Pancreas (tissue), 10 donors: ENCODE results near the gene BHLHE23. TPM values are rescaled to one million over a fixed set of nuclear protein-coding genes. Genes with fewer than 3 reads are reported as not detected.
A peak's percentile ranks its signal among the peaks of the same experiment; 100 is the strongest.

Experiments
- ATAC-seq, 4 donors: fragments of 200-7000 bp; cut with Tn5 transposase; one replicate each; pipeline versions ENCODE4 v1.8.0 to v1.9.1; 2020; ENCODE audit warnings: mild to moderate bottlenecking in 4 of 4, moderate library complexity in 4 of 4
- DNase-seq, 6 donors: peaks; one replicate each; pipeline ENCODE4 v3.0.0-alpha.2; 2020
- FAIRE-seq: peaks from 2 replicates; lab custom pipeline; 2012; peaks lifted over from hg19 to GRCh38; lab: Jason Lieb, UNC
- H3K27ac ChIP-seq, 4 donors: fragments of 200-600 bp; sonication (generic); 1 replicate in 3 of 4; 2 replicates in 1 of 4; pipeline versions ENCODE4 v1.5.0 to v1.8.0; 2020
- H3K27me3 ChIP-seq, 4 donors: fragments of 200-600 bp; one replicate each; pipeline ENCODE4 v1.8.0; 2021
- H3K36me3 ChIP-seq, 3 donors: fragments of 200-600 bp; sonication (generic) in 1 of 3; one replicate each; pipeline versions ENCODE4 v1.5.0 to v1.8.0; 2020 to 2021
- H3K4me1 ChIP-seq, 3 donors: fragments of 200-600 bp; one replicate each; pipeline ENCODE4 v1.8.0; 2021
- H3K4me3 ChIP-seq, 4 donors: fragments of 200-600 bp; sonication (generic) in 2 of 4; one replicate each; pipeline versions ENCODE4 v1.5.0 to v1.8.0; 2020 to 2021
- H3K9me3 ChIP-seq, 4 donors: fragments of 200-600 bp; one replicate each; pipeline ENCODE4 v1.8.0; 2021
- WGBS, 2 donors: extraction: QIAGEN DNeasy Blood & Tissue Kit; methylation state at CpG; one replicate each; pipeline ENCODE4 v1.1.7; 2013; 5-methylcytosine and 5-hydroxymethylcytosine counted together
- intact Hi-C, 3 donors: fragments of 100-400 bp; cut with DNase I; formaldehyde crosslinking; loops; one replicate each; pipeline versions ENCODE4 v1.11.1 to v1.14.2; 2022
- polyA plus RNA-seq, 2 donors: library from polyadenylated mRNA; stranded (reverse); fragments of 200-250 nt; gene quantifications; one replicate each; pipeline ENCODE4 v1.2.3, GENCODE V29; 2013
- total RNA-seq, 6 donors: library from RNA; stranded (reverse); fragmentation: NEBNext Ultra II Directional in 4 of 6; extraction: Animal tissue kit (Norgen Biotek cat#: 25700) in 4 of 6; gene quantifications; one replicate each; pipeline versions ENCODE4 v1.2.1 to v1.2.4, GENCODE V29; 2021 to 2023
- TF ChIP-seq, protein P1 (sequence below), 4 donors: fragments of 200-600 bp; sonication (generic) in 3 of 4; IDR thresholded peaks; one replicate each; pipeline versions ENCODE4 v1.5.0 to v1.8.0; 2021; ENCODE audit warnings: antibody characterized with exemption in 4 of 4
- donor health status: healthy with polysubstance abuse.
- donor health status: DM: no; HTN: no; CAD: no; lungs with moderate emphysema.
- donor health status: DM: no; HTN: no; CAD: no.
- donor health status: control.
- donor health status: control.
- donor health status: Bipolar disorder and iron deficiency.
- donor health status: DM: yes; HTN: yes; CAD: no.
- donor health status: DM: no; HTN: no; CAD: no.
- donor health status: DM: no; HTN: no; CAD: no.
- donor health status: DM: yes; HTN: yes; CAD: no.

BHLHE23 gene
- total and polyA plus RNA-seq, 8 donors: not detected

GRCh38 chr20:63050406-63050805, 43.6 kb upstream of the BHLHE23 start:
- TF ChIP-seq, protein P1, sequence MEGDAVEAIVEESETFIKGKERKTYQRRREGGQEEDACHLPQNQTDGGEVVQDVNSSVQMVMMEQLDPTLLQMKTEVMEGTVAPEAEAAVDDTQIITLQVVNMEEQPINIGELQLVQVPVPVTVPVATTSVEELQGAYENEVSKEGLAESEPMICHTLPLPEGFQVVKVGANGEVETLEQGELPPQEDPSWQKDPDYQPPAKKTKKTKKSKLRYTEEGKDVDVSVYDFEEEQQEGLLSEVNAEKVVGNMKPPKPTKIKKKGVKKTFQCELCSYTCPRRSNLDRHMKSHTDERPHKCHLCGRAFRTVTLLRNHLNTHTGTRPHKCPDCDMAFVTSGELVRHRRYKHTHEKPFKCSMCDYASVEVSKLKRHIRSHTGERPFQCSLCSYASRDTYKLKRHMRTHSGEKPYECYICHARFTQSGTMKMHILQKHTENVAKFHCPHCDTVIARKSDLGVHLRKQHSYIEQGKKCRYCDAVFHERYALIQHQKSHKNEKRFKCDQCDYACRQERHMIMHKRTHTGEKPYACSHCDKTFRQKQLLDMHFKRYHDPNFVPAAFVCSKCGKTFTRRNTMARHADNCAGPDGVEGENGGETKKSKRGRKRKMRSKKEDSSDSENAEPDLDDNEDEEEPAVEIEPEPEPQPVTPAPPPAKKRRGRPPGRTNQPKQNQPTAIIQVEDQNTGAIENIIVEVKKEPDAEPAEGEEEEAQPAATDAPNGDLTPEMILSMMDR (IDR thresholded peaks at IDR 0.05): no peak
- FAIRE-seq (no peak), ATAC-seq (no peak), DNase-seq (peak in 2 of 6 donors; percentile 26 to 42)
- Histone ChIP-seq H3K27me3 (no peaks in the 10 kb centered on the region), H3K4me3 (no peak overlapping the region), H3K27ac (no peak overlapping the region), H3K4me1 (no peaks in the 10 kb centered on the region), H3K9me3 (no peaks in the 10 kb centered on the region), H3K36me3 (no peaks in the 10 kb centered on the region)
- intact Hi-C loops: loop anchor here in 1 of 3 donors (5.0 kb wide), 1 partner anchor 127 kb away; no protein-coding TSS in a partner anchor
- 71 to 76% methylated on average over 13 of the region's 13 CpGs for WGBS, 2 donors

- no peak for FAIRE-seq
- no peak overlapping the region for H3K4me3 ChIP-seq
- 73 to 77% methylated on average over 19 of the region's 19 CpGs for WGBS, 2 donors
- TF ChIP-seq, protein P1 (IDR thresholded peaks at IDR 0.05): no peak
- intact Hi-C loops: loop anchor here in 1 of 3 donors (5.0 kb wide), 1 partner anchor 128 kb away; no protein-coding TSS in a partner anchor
- H3K9me3 ChIP-seq: no peaks in the 10 kb centered on the region
- H3K36me3 ChIP-seq: no peaks in the 10 kb centered on the region
- no peak for ATAC-seq
- H3K27ac ChIP-seq: no peak overlapping the region
- no peaks in the 10 kb centered on the region for H3K27me3 ChIP-seq
- peak in 1 of 6 donors; percentile 50 for DNase-seq
- H3K4me1 ChIP-seq: no peaks in the 10 kb centered on the region
Measured at GRCh38 chr20:63049561-63050221, 42.9 kb upstream of the BHLHE23 start.

DNA sequence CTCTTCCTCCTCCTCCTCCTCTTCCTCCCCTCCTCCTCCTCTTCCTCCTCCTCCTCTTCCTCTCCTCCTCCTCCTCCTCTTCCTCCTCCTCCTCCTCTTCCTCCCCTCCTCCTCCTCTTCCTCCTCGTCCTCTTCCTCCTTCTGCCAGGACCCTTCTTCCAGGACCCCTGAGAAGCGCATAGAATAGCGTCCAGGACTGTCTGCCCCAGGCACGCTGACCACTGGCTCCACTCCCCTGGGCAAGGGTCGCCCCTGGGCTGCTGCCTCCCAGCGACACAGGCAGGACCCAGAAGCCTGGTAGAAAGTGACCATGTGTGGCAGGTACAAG, 42.4 kb upstream of the BHLHE23 start:
- FAIRE-seq: no peak
- Histone ChIP-seq H3K9me3 (no peaks in the 10 kb centered on the region), H3K4me3 (no peak overlapping the region), H3K36me3 (no peaks in the 10 kb centered on the region), H3K27me3 (no peaks in the 10 kb centered on the region), H3K4me1 (no peaks in the 10 kb centered on the region), H3K27ac (no peak overlapping the region)
- 76 to 86% methylated on average over 6 of the region's 6 CpGs for WGBS, 2 donors
- TF ChIP-seq, protein P1 (IDR thresholded peaks at IDR 0.05): no peak
- ATAC-seq: no peak
- intact Hi-C loops: no loop called here
- no peak for DNase-seq

DNA sequence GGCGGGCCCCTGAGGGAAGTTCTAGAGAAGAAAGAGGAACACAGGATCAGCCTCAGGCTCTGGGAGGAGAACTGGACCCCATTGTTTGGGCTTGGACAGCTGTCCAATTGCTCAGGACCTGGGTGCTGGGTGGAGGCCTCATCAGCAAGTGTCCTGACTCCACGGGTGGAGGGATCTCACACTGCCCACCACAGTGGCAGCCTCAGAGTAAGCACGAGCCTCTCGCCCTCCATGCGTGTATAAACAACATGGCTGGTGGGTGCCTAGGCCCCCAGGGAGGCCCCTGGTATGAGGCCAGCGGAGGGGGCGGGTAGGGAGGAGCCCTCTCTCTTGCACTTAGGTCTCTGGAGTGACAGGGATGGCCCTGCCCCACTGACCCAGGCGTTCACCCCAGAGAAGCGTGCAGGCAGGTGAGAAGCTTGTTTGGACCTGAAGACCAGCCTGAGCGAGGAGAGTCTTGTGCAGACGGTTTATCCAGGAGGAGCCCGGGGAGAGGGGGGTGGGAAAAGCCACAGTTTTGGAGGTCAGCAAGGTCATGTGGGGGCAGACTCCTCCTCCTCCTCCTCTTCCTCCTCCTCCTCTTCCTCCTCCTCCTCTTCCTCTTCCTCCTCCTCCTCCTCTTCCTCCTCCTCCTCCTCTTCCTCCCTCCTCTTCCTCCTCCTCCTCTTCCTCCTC, 41.9 kb upstream of the BHLHE23 start:
- TF ChIP-seq, protein P1 (IDR thresholded peaks at IDR 0.05): no peak
- DNase-seq (peak in 1 of 6 donors; percentile 45), FAIRE-seq (no peak), ATAC-seq (no peak)
- Histone ChIP-seq H3K9me3 (no peaks in the 10 kb centered on the region), H3K4me3 (no peak overlapping the region), H3K4me1 (no peaks in the 10 kb centered on the region), H3K27ac (no peak overlapping the region), H3K36me3 (no peaks in the 10 kb centered on the region), H3K27me3 (no peaks in the 10 kb centered on the region)
- 74 to 86% methylated on average over 12 of the region's 12 CpGs for WGBS, 2 donors
- intact Hi-C loops: no loop called here

- no peak for ATAC-seq
- no peak for FAIRE-seq
- Histone ChIP-seq H3K4me3 (no peak overlapping the region), H3K4me1 (no peaks in the 10 kb centered on the region), H3K27me3 (no peaks in the 10 kb centered on the region), H3K27ac (no peak overlapping the region), H3K36me3 (no peaks in the 10 kb centered on the region), H3K9me3 (no peaks in the 10 kb centered on the region)
- TF ChIP-seq, protein P1 (IDR thresholded peaks at IDR 0.05): no peak
- whole genome bisulfite sequencing, 2 donors: 76 to 77% methylated on average over 10 of the region's 10 CpGs
- intact Hi-C loops: no loop called here
- no peak for DNase-seq
Measured at GRCh38 chr20:63047946-63048345, 41.2 kb upstream of the BHLHE23 start.
